GM23338 (cell line): ENCODE measurements around the gene CDH19. TPM values are rescaled to one million over a fixed set of nuclear protein-coding genes. Genes with fewer than 3 reads are reported as not detected.

Experiments used
- ATAC-seq: fragments of 200-7000 bp; cut with Tn5 transposase; 3 replicates; pipeline ENCODE4 v1.9.1; 2020
- DNase-seq: peaks from one replicate; pipeline ENCODE4 v3.0.0-alpha.2; 2015; ENCODE audit warnings: low spot score
- H2AFZ ChIP-seq: fragments of 200-600 bp; sonication (generic); 2 replicates; pipeline ENCODE4 v1.8.0; 2016; ENCODE audit warnings: antibody characterized with exemption, mild to moderate bottlenecking, moderate library complexity
- H3F3A ChIP-seq: fragments of 200-600 bp; sonication (generic); replicated peaks from 2 replicates; pipeline ENCODE4 v1.8.0; 2017; ENCODE audit warnings: antibody characterized with exemption, mixed run types, low read depth
- H3K27ac ChIP-seq: fragments of 200-600 bp; sonication (generic); 2 replicates; pipeline ENCODE4 v1.6.1; 2016; ENCODE audit warnings: low read depth
- H3K27me3 ChIP-seq: fragments of 200-600 bp; sonication (generic); 2 replicates; pipeline ENCODE4 v1.8.0; 2016; ENCODE audit warnings: mild to moderate bottlenecking, mixed run types, moderate library complexity; ENCODE audit not compliant: insufficient read depth
- H3K36me3 ChIP-seq: fragments of 200-600 bp; sonication (generic); 2 replicates; pipeline ENCODE4 v1.8.0; 2016; ENCODE audit warnings: mild to moderate bottlenecking; ENCODE audit not compliant: insufficient read depth
- H3K4me1 ChIP-seq: fragments of 200-600 bp; sonication (generic); 2 replicates; pipeline ENCODE4 v1.8.0; 2016; ENCODE audit warnings: mild to moderate bottlenecking, moderate library complexity; ENCODE audit not compliant: insufficient read depth
- H3K4me2 ChIP-seq: fragments of 200-600 bp; sonication (generic); 2 replicates; pipeline ENCODE4 v1.7.1; 2017; ENCODE audit warnings: mixed run types
- H3K4me3 ChIP-seq: fragments of 200-600 bp; sonication (generic); 2 replicates; pipeline ENCODE4 v1.6.1; 2016; ENCODE audit warnings: mixed run types
- H3K79me2 ChIP-seq: fragments of 200-600 bp; sonication (generic); replicated peaks from 2 replicates; pipeline ENCODE4 v1.8.0; 2017; ENCODE audit warnings: mild to moderate bottlenecking; ENCODE audit not compliant: insufficient read depth
- H3K9me2 ChIP-seq: fragments of 200-600 bp; sonication (generic); 2 replicates; pipeline ENCODE4 v1.8.0; 2017; ENCODE audit not compliant: insufficient read depth
- H4K20me1 ChIP-seq: fragments of 200-600 bp; sonication (generic); replicated peaks from 2 replicates; pipeline ENCODE4 v1.8.0; 2017; ENCODE audit warnings: mild to moderate bottlenecking; ENCODE audit not compliant: insufficient read depth
- H3K27ac Mint-ChIP-seq: 2 replicates; pipeline ENCODE4 v1.8.0; 2020; ENCODE audit warnings: inconsistent platforms, mild to moderate bottlenecking, moderate library complexity, mixed read lengths
- H3K27me3 Mint-ChIP-seq: 3 replicates; pipeline ENCODE4 v1.8.0; 2022; ENCODE audit warnings: low read depth, mild to moderate bottlenecking, moderate library complexity, mixed read lengths, inconsistent platforms; ENCODE audit not compliant: insufficient read depth, poor library complexity
- H3K36me3 Mint-ChIP-seq: 3 replicates; pipeline ENCODE4 v1.8.0; 2021; ENCODE audit warnings: low read depth, mild to moderate bottlenecking, inconsistent platforms, moderate library complexity, mixed read lengths
- H3K4me1 Mint-ChIP-seq: 3 replicates; pipeline ENCODE4 v1.8.0; 2020; ENCODE audit warnings: mild to moderate bottlenecking, inconsistent platforms, mixed read lengths
- H3K4me3 Mint-ChIP-seq: 3 replicates; pipeline ENCODE4 v1.8.0; 2021; ENCODE audit warnings: moderate library complexity, mild to moderate bottlenecking, inconsistent platforms, mixed read lengths
- H3K9me3 Mint-ChIP-seq: 3 replicates; pipeline ENCODE4 v1.8.0; 2020; ENCODE audit warnings: moderate library complexity, mild to moderate bottlenecking, inconsistent platforms, mixed read lengths
- CREB1 ChIP-seq: fragments of 250-450 bp; sonication (Bioruptor Pico); IDR thresholded peaks from 2 replicates; pipeline ENCODE4 v1.5.0; 2020; ENCODE audit warnings: low read depth, mild to moderate bottlenecking, moderate library complexity
- EZH2 ChIP-seq: fragments of 200-600 bp; sonication (generic); IDR thresholded peaks from one replicate; pipeline ENCODE4 v1.8.0; 2017; ENCODE audit warnings: antibody characterized with exemption, mild to moderate bottlenecking, low read depth; ENCODE audit not compliant: unreplicated experiment
- EZH2phosphoT487 ChIP-seq: fragments of 200-600 bp; sonication (generic); IDR thresholded peaks from one replicate; pipeline ENCODE4 v1.8.1; 2018; ENCODE audit warnings: antibody characterized with exemption; ENCODE audit not compliant: unreplicated experiment
- JUNB ChIP-seq: IDR thresholded peaks from one replicate; pipeline ENCODE4 v1.6.1; 2016; ENCODE audit warnings: antibody characterized with exemption; ENCODE audit not compliant: unreplicated experiment
- NANOG ChIP-seq: IDR thresholded peaks from 2 replicates; pipeline ENCODE4 v1.6.1; 2016; ENCODE audit warnings: antibody characterized with exemption, borderline replicate concordance
- POLR2AphosphoS5 ChIP-seq: IDR thresholded peaks from 2 replicates; pipeline ENCODE4 v1.6.1; 2016; ENCODE audit warnings: antibody characterized with exemption, low read depth
- STAT1 ChIP-seq: IDR thresholded peaks from one replicate; pipeline ENCODE4 v1.6.1; 2016; ENCODE audit warnings: antibody characterized with exemption; ENCODE audit not compliant: unreplicated experiment
- ZNF114 ChIP-seq: fragments of 250-450 bp; sonication (Bioruptor Pico); IDR thresholded peaks from 2 replicates; pipeline ENCODE4 v1.5.0; 2020; ENCODE audit warnings: mild to moderate bottlenecking, moderate library complexity
- ZNF331 ChIP-seq: fragments of 250-450 bp; sonication (Bioruptor Pico); IDR thresholded peaks from 2 replicates; pipeline ENCODE4 v1.5.0; 2020; ENCODE audit warnings: low read depth, mild to moderate bottlenecking, moderate library complexity
- polyA plus RNA-seq: library from polyadenylated mRNA; unstranded; fragments of >200 nt; fragmentation: Nextera tagmentation; extraction: Ambion mirVana; gene quantifications from 2 replicates; pipeline ENCODE4 v1.2.1, GENCODE V29; 2016
- total RNA-seq: library from RNA; depleted of rRNA; stranded (reverse); fragments of >200 nt; shearing (Covaris generic); gene quantifications from 2 replicates; pipeline ENCODE4 v1.2.3, GENCODE V29; 2014
- TF ChIP-seq, protein P1 (sequence below): IDR thresholded peaks from one replicate; pipeline ENCODE4 v1.6.1; 2018; ENCODE audit warnings: antibody characterized with exemption; ENCODE audit not compliant: unreplicated experiment
- TF ChIP-seq, protein P2 (sequence below), 2 experiments: fragments of 200-600 bp in 1 of 2; sonication (generic) in 1 of 2; conservative IDR thresholded peaks; 2 replicates each; pipeline versions ENCODE4 v1.5.1 to v1.6.1; 2016 to 2017; ENCODE audit warnings: antibody characterized with exemption in 2 of 2, low read depth in 2 of 2, mild to moderate bottlenecking in 2 of 2, moderate library complexity in 1 of 2
- TF ChIP-seq, protein P3 (sequence below): IDR thresholded peaks from 2 replicates; pipeline ENCODE4 v1.6.1; 2016; ENCODE audit warnings: antibody characterized with exemption

CDH19 gene
- total and polyA plus RNA-seq, 2 experiments from 2014 or later: 0.03 TPM

- Mint-ChIP-seq H3K36me3 (no peaks in the 10 kb centered on the region), H3K9me3 (no peaks in the 10 kb centered on the region), H3K4me1 (no peaks in the 10 kb centered on the region; the same call in 2 of the 3 replicates), H3K4me3 (no peak overlapping the region), H3K27me3 (no peaks in the 10 kb centered on the region), H3K27ac (0 out of 2 replicates have a peak overlapping the region, but pooled peaks have one; percentile 34)
- TF ChIP-seq NANOG (no peak), STAT1 (no peak), EZH2 (no peak), ZNF331 (CRISPR knock-in tag) (no peak), POLR2AphosphoS5 (no peak), ZNF114 (no peak), CREB1 (CRISPR knock-in tag) (no peak), JUNB (no peak), EZH2phosphoT487 (no peak)
- TF ChIP-seq, protein P1, sequence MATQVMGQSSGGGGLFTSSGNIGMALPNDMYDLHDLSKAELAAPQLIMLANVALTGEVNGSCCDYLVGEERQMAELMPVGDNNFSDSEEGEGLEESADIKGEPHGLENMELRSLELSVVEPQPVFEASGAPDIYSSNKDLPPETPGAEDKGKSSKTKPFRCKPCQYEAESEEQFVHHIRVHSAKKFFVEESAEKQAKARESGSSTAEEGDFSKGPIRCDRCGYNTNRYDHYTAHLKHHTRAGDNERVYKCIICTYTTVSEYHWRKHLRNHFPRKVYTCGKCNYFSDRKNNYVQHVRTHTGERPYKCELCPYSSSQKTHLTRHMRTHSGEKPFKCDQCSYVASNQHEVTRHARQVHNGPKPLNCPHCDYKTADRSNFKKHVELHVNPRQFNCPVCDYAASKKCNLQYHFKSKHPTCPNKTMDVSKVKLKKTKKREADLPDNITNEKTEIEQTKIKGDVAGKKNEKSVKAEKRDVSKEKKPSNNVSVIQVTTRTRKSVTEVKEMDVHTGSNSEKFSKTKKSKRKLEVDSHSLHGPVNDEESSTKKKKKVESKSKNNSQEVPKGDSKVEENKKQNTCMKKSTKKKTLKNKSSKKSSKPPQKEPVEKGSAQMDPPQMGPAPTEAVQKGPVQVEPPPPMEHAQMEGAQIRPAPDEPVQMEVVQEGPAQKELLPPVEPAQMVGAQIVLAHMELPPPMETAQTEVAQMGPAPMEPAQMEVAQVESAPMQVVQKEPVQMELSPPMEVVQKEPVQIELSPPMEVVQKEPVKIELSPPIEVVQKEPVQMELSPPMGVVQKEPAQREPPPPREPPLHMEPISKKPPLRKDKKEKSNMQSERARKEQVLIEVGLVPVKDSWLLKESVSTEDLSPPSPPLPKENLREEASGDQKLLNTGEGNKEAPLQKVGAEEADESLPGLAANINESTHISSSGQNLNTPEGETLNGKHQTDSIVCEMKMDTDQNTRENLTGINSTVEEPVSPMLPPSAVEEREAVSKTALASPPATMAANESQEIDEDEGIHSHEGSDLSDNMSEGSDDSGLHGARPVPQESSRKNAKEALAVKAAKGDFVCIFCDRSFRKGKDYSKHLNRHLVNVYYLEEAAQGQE: no peak
- TF ChIP-seq, protein P2, sequence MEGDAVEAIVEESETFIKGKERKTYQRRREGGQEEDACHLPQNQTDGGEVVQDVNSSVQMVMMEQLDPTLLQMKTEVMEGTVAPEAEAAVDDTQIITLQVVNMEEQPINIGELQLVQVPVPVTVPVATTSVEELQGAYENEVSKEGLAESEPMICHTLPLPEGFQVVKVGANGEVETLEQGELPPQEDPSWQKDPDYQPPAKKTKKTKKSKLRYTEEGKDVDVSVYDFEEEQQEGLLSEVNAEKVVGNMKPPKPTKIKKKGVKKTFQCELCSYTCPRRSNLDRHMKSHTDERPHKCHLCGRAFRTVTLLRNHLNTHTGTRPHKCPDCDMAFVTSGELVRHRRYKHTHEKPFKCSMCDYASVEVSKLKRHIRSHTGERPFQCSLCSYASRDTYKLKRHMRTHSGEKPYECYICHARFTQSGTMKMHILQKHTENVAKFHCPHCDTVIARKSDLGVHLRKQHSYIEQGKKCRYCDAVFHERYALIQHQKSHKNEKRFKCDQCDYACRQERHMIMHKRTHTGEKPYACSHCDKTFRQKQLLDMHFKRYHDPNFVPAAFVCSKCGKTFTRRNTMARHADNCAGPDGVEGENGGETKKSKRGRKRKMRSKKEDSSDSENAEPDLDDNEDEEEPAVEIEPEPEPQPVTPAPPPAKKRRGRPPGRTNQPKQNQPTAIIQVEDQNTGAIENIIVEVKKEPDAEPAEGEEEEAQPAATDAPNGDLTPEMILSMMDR (conservative IDR thresholded peaks at IDR 0.05; ENCODE audit: low read depth in 2 of 2): no peak
- TF ChIP-seq, protein P3, sequence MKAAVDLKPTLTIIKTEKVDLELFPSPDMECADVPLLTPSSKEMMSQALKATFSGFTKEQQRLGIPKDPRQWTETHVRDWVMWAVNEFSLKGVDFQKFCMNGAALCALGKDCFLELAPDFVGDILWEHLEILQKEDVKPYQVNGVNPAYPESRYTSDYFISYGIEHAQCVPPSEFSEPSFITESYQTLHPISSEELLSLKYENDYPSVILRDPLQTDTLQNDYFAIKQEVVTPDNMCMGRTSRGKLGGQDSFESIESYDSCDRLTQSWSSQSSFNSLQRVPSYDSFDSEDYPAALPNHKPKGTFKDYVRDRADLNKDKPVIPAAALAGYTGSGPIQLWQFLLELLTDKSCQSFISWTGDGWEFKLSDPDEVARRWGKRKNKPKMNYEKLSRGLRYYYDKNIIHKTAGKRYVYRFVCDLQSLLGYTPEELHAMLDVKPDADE: no peak
- no peaks in the 10 kb centered on the region for H3K36me3 ChIP-seq
- no peak overlapping the region for H3K4me2 ChIP-seq
- no peaks in the 10 kb centered on the region for H4K20me1 ChIP-seq
- no peak for ATAC-seq
- H3K4me3 ChIP-seq: no peak overlapping the region
- H3K4me1 ChIP-seq: no peaks in the 10 kb centered on the region
- H3K9me2 ChIP-seq: no peaks in the 10 kb centered on the region
- no peaks in the 10 kb centered on the region for H3F3A ChIP-seq
- H3K79me2 ChIP-seq: no peaks in the 10 kb centered on the region
- H2AFZ ChIP-seq: peak overlapping the region; percentile 43; the same call in 1 of the 2 replicates
- peak; percentile 12 for DNase-seq
- H3K27me3 ChIP-seq: no peaks in the 10 kb centered on the region
- no peak overlapping the region for H3K27ac ChIP-seq
These were observed 32.0 kb downstream of the CDH19 start for GRCh38 chr18:66571845-66572244.
